HepG2 (cell line): ENCODE measurements around the gene PRSS21. TPM values are rescaled to one million over a fixed set of nuclear protein-coding genes. Genes with fewer than 3 reads are reported as not detected.
A peak's percentile ranks its signal among the peaks of the same experiment; 100 is the strongest.

ENCODE experiments used
- BCL3 ChIP-seq: sonication (generic); formaldehyde crosslinking; IDR thresholded peaks from 2 replicates; pipeline ENCODE4 v1.5.1; 2020; ENCODE audit warnings: mild to moderate bottlenecking, missing genetic modification reagents, moderate library complexity
- FOXA1 ChIP-seq, 2 experiments: fragments of 450-650 bp in 1 of 2; sonication (generic) in 1 of 2; formaldehyde crosslinking in 1 of 2; IDR thresholded peaks; 2 replicates each; pipeline versions ENCODE4 v1.4.0 to v1.6.1; 2016 to 2020; ENCODE audit warnings: missing genetic modification reagents in 1 of 2
- HIVEP1 ChIP-seq: sonication (generic); formaldehyde crosslinking; IDR thresholded peaks from 2 replicates; pipeline ENCODE4 v1.4.0; 2020; ENCODE audit warnings: mild to moderate bottlenecking, missing genetic modification reagents
- MBD4 ChIP-seq: IDR thresholded peaks from 2 replicates; pipeline ENCODE4 v1.6.1; 2012; ENCODE audit warnings: low read length, inconsistent platforms, borderline replicate concordance
- MBNL3 ChIP-seq: fragments of 250-450 bp; sonication (Bioruptor Pico); conservative IDR thresholded peaks from 2 replicates; pipeline ENCODE4 v1.8.0; 2022; ENCODE audit warnings: mild to moderate bottlenecking, inconsistent platforms
- NFE2L1 ChIP-seq: sonication (generic); formaldehyde crosslinking; IDR thresholded peaks from 2 replicates; pipeline ENCODE4 v1.4.0; 2020; ENCODE audit warnings: missing genetic modification reagents, mild to moderate bottlenecking, borderline replicate concordance
- PATZ1 ChIP-seq: sonication (generic); formaldehyde crosslinking; IDR thresholded peaks from 2 replicates; pipeline ENCODE4 v1.4.0; 2020; ENCODE audit warnings: missing genetic modification reagents
- SNAI1 ChIP-seq: sonication (generic); formaldehyde crosslinking; IDR thresholded peaks from 2 replicates; pipeline ENCODE4 v1.5.0; 2020; ENCODE audit warnings: mild to moderate bottlenecking, missing genetic modification reagents, borderline replicate concordance
- ZBTB34 ChIP-seq: sonication (generic); formaldehyde crosslinking; IDR thresholded peaks from 2 replicates; pipeline ENCODE4 v1.8.0; 2022; ENCODE audit warnings: mild to moderate bottlenecking, missing genetic modification reagents
- ZBTB44 ChIP-seq: sonication (generic); formaldehyde crosslinking; IDR thresholded peaks from 2 replicates; pipeline ENCODE4 v1.4.0; 2020; ENCODE audit warnings: missing genetic modification reagents
- ZEB1 ChIP-seq: IDR thresholded peaks from 2 replicates; pipeline ENCODE4 v1.6.1; 2012; ENCODE audit warnings: mild to moderate bottlenecking, low read depth, inconsistent platforms; ENCODE audit not compliant: insufficient replicate concordance
- ZNF20 ChIP-seq: sonication (generic); formaldehyde crosslinking; IDR thresholded peaks from 2 replicates; pipeline ENCODE4 v1.4.0; 2020; ENCODE audit warnings: mild to moderate bottlenecking, moderate library complexity, missing genetic modification reagents
- ZNF33A ChIP-seq: sonication (generic); formaldehyde crosslinking; IDR thresholded peaks from 2 replicates; pipeline ENCODE4 v1.5.1; 2020; ENCODE audit warnings: missing genetic modification reagents, mild to moderate bottlenecking, moderate library complexity, borderline replicate concordance
- ZNF343 ChIP-seq: sonication (generic); formaldehyde crosslinking; IDR thresholded peaks from 2 replicates; pipeline ENCODE4 v1.4.0; 2020; ENCODE audit warnings: mild to moderate bottlenecking, missing genetic modification reagents
- ZNF556 ChIP-seq: sonication (generic); formaldehyde crosslinking; IDR thresholded peaks from 2 replicates; pipeline ENCODE4 v1.4.0; 2020; ENCODE audit warnings: mild to moderate bottlenecking, missing genetic modification reagents, borderline replicate concordance
- ZNF674 ChIP-seq: sonication (generic); formaldehyde crosslinking; IDR thresholded peaks from 2 replicates; pipeline ENCODE4 v1.5.0; 2020; ENCODE audit warnings: low read depth, mild to moderate bottlenecking, missing genetic modification reagents
- ZNF792 ChIP-seq: IDR thresholded peaks from 2 replicates; pipeline ENCODE4 v1.6.1; 2016
- polyA plus RNA-seq, 8 experiments: library from polyadenylated mRNA; depleted of rRNA in 3 of 8; stranded (reverse) in 7 of 8; unstranded in 1 of 8; fragments of >200 nt; fragmentation: Illumina TruSeq in 4 of 8; extraction: Trizol in 4 of 8; gene quantifications; 2 replicates each; pipeline versions ENCODE4 v1.2.1 to v1.2.3, GENCODE V29; 2011 to 2016; ENCODE audit warnings: low read depth in 4 of 8, missing spikeins in 1 of 8, mixed read lengths in 1 of 8; ENCODE audit not compliant: insufficient read depth in 1 of 8
- total RNA-seq, 5 experiments: library from RNA; depleted of rRNA; stranded (reverse); fragments of >200 nt; fragmentation: Illumina TruSeq; extraction: Trizol; gene quantifications; 2 replicates each; pipeline ENCODE4 v1.2.3, GENCODE V29; 2016; ENCODE audit warnings: low read depth in 1 of 5

Gene PRSS21
- total and polyA plus RNA-seq, 2 of the 13 experiments (the other 11 are each of a cell fraction or from before 2014, with no cell fraction given), result not detected

- no peak for TF ChIP-seq FOXA1 (IDR thresholded peaks at IDR 0.05)
- no peak for TF ChIP-seq FOXA1 (CRISPR knock-in tag; IDR thresholded peaks at IDR 0.05)
- TF ChIP-seq ZBTB44 (CRISPR knock-in tag), result no peak; the same call in 1 of the 2 replicates
- peak; percentile 18 for TF ChIP-seq BCL3 (CRISPR knock-in tag)
- no peak for TF ChIP-seq SNAI1
- TF ChIP-seq PATZ1, result no peak; the same call in 1 of the 2 replicates
- peak; percentile 84; the same call in 1 of the 2 replicates for TF ChIP-seq ZNF343 (CRISPR knock-in tag)
- TF ChIP-seq ZNF33A, result no peak
- no peak for TF ChIP-seq MBD4
- no peak for TF ChIP-seq NFE2L1 (CRISPR knock-in tag)
- TF ChIP-seq ZEB1, result no peak
- no peak for TF ChIP-seq MBNL3 (CRISPR knock-in tag)
- TF ChIP-seq ZBTB34, result no peak
- 0 out of 2 replicates have a peak, but pooled peaks have one; percentile 55 for TF ChIP-seq ZNF556 (CRISPR knock-in tag)
- TF ChIP-seq ZNF674 (CRISPR knock-in tag), result no peak
- peak; percentile 60; the same call in 1 of the 2 replicates for TF ChIP-seq HIVEP1 (CRISPR knock-in tag)
- peak; percentile 50 for TF ChIP-seq ZNF792 (CRISPR knock-in tag)
- TF ChIP-seq ZNF20 (CRISPR knock-in tag), result no peak
These were observed 39.7 kb upstream of the PRSS21 start, which contains the start of gene ELOB (continued) for GRCh38 chr16:2777231-2777902.
